Peyer's patch (tissue), 4 donors: ENCODE results near the gene HINT2.

Source experiments
- CTCF ChIP-seq, 6 experiments: fragments of 450-650 bp in 4 of 6; fragments of 200-600 bp in 2 of 6; sonication (generic) in 1 of 6; IDR thresholded peaks; one replicate each; pipeline ENCODE4 v1.5.1; 2017 to 2019; ENCODE audit warnings: antibody characterized with exemption in 6 of 6, mild to moderate bottlenecking in 3 of 6, moderate library complexity in 1 of 6
- POLR2A ChIP-seq, 2 donors: fragments of 450-650 bp; IDR thresholded peaks; one replicate each; pipeline ENCODE4 v1.5.1; 2017; ENCODE audit warnings: antibody characterized with exemption in 2 of 2, mild to moderate bottlenecking in 2 of 2, moderate library complexity in 2 of 2

DNA sequence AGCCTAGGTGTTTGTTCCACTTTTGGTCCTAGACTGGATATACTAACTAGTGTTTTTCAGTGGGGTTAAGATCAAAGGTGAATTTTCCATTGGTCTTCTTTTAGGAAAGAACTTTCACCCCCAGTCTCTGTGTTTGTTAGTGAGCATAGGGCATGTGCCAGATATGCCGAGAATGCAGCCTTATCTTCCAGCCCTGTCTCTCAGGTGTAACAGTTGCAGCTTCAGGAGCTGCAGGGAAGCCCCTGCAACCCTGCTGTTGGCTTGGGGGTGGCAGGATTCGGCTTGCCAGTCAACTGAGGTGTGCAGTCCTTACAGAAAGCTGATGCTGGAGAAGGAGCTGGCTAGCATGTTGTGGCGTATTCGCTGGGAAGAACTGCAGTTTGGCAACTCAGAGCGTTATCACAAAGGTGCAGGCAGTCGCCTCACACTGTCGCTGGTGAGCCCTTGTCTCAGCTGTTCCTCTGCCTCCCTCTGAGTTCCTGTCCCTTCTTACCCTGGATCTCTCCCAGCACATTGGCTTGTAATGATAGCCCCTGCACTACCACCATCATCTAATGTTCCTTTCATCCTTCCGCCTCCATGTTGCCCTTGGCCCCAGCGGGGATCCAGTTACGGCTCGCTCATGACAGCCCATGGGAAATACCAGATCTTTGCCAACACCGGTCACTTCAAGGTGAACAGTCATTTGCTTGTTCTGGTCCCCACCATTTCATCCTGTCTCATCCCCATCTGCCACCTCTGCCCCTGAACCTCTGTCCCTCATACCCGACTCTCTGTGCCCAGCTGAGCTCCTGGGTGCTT, 13.3 kb downstream of the HINT2 start:
- TF ChIP-seq CTCF (IDR thresholded peaks at IDR 0.05) (no peak), POLR2A (IDR thresholded peaks at IDR 0.05) (no peak)
